ENCODE measurements around the gene HHATL.
A peak's percentile ranks its signal among the peaks of the same experiment; 100 is the strongest.

Gene HHATL

GRCh38 chr3:42655331-42655888 is 47.2 kb downstream of the HHATL start:
- peak overlapping the region; percentile 83; the same call in 1 of the 2 replicates for H3K27ac ChIP-seq
- no peak for TF ChIP-seq CTCF (conservative IDR thresholded peaks at IDR 0.05)

GRCh38 chr3:42654331-42655201 is 48.0 kb downstream of the HHATL start:
- H3K27ac ChIP-seq = peak overlapping the region; percentile 83
- TF ChIP-seq CTCF (conservative IDR thresholded peaks at IDR 0.05) = peak; percentile 33

GRCh38 chr3:42653560-42654330 is 48.9 kb downstream of the HHATL start, which contains the start of gene ZBTB47:
Gene ZBTB47 (plus strand): TSS chr3:42653697. CDS start chr3:42658356, 4,659 bp downstream.
- H3K27ac ChIP-seq = peak within 1 kb of the TSS; percentile 83
- no peak for TF ChIP-seq CTCF (conservative IDR thresholded peaks at IDR 0.05)

GRCh38 chr3:42653303-42653559 is 49.4 kb downstream of the HHATL start:
- peak overlapping the region; percentile 83 for H3K27ac ChIP-seq

GRCh38 chr3:42652611-42653302 is 49.8 kb downstream of the HHATL start:
- H3K27ac ChIP-seq = peak overlapping the region; percentile 83
- no peak for TF ChIP-seq CTCF (conservative IDR thresholded peaks at IDR 0.05)

More at GRCh38 chr3:42653303-42653559, 49.4 kb downstream of the HHATL start:
- no peak for TF ChIP-seq CTCF (conservative IDR thresholded peaks at IDR 0.05)

- no peak for TF ChIP-seq CTCF (conservative IDR thresholded peaks at IDR 0.05)
Measured at GRCh38 chr3:42652251-42652610, 50.4 kb downstream of the HHATL start.

More at GRCh38 chr3:42652251-42652610, 50.4 kb downstream of the HHATL start:
- peak overlapping the region; percentile 83 for H3K27ac ChIP-seq
